Panc1 (cell line): ENCODE measurements around the gene AOAH. TPM values are rescaled to one million over a fixed set of nuclear protein-coding genes. Genes with fewer than 3 reads are reported as not detected.
"Not testable (repeated sequence)": the region's sequence is repeated elsewhere in the genome, so short reads cannot be mapped to it uniquely, and the experiment has no call there.

Source experiments
- ATAC-seq: fragments of 200-7000 bp; cut with Tn5 transposase; 2 replicates; pipeline ENCODE4 v1.9.1; 2020; ENCODE audit warnings: mild to moderate bottlenecking, moderate library complexity
- BruUV-seq: library from RNA; stranded (reverse); fragments of 400-500 nt; replicated peaks from 2 replicates; lab custom pipeline; 2021; lab: Mats Ljungman, UMichigan
- CTCF ChIA-PET: fragments of 300-600 bp; sonication (Branson Sonifier 250); formaldehyde crosslinking; loops from one replicate; lab custom pipeline; 2022; ENCODE audit warnings: antibody characterized with exemption; lab: Charles Lee
- POLR2A ChIA-PET: fragments of 300-600 bp; sonication (Branson Sonifier 250); formaldehyde crosslinking; loops from one replicate; lab custom pipeline; 2022; ENCODE audit warnings: antibody characterized with exemption; lab: Charles Lee
- DNase-seq: peaks from one replicate; pipeline ENCODE4 v3.0.0-alpha.2; 2010; ENCODE audit warnings: low read depth, low spot score
- H3K27ac ChIP-seq: 2 replicates; pipeline ENCODE4 v1.5.1; 2011; ENCODE audit warnings: mild to moderate bottlenecking, low read length, inconsistent platforms
- H3K27me3 ChIP-seq: fragments of 200-500 bp; sonication (Bioruptor generic); 2 replicates; pipeline ENCODE4 v1.6.0; 2014; ENCODE audit warnings: low read length, inconsistent platforms; ENCODE audit not compliant: control insufficient read depth, insufficient read depth
- H3K36me3 ChIP-seq: fragments of 200-500 bp; sonication (Bioruptor generic); 2 replicates; pipeline ENCODE4 v1.5.1; 2014; ENCODE audit warnings: inconsistent platforms, mild to moderate bottlenecking, low read length, moderate library complexity; ENCODE audit not compliant: control insufficient read depth, insufficient read depth
- H3K4me1 ChIP-seq: 2 replicates; pipeline ENCODE4 v1.5.1; 2011; ENCODE audit warnings: inconsistent platforms, mild to moderate bottlenecking, low read length, moderate library complexity; ENCODE audit not compliant: control insufficient read depth, insufficient read depth
- H3K4me3 ChIP-seq, 2 experiments: 2 replicates each; pipeline ENCODE4 v1.5.1; 2011 to 2012; ENCODE audit warnings: low read depth in 2 of 2, low read length in 2 of 2, mild to moderate bottlenecking in 2 of 2, inconsistent platforms in 1 of 2, moderate library complexity in 1 of 2
- H3K9me3 ChIP-seq: fragments of 200-500 bp; sonication (Bioruptor generic); 2 replicates; pipeline ENCODE4 v1.5.1; 2014; ENCODE audit warnings: low read depth, mild to moderate bottlenecking, inconsistent platforms, low read length, moderate library complexity; ENCODE audit not compliant: control insufficient read depth, insufficient read depth
- CTCF ChIP-seq: fragments of 450-650 bp; IDR thresholded peaks from 2 replicates; pipeline ENCODE4 v1.5.1; 2017; ENCODE audit warnings: mild to moderate bottlenecking
- POLR2AphosphoS5 ChIP-seq: IDR thresholded peaks from 2 replicates; pipeline ENCODE4 v1.6.1; 2012; ENCODE audit warnings: mild to moderate bottlenecking, low read depth, low read length, moderate library complexity
- REST ChIP-seq, 2 experiments: IDR thresholded peaks; 2 replicates each; pipeline ENCODE4 v1.6.1; 2011 to 2012; ENCODE audit warnings: low read depth in 2 of 2, control low read depth in 1 of 2, low read length in 1 of 2, mild to moderate bottlenecking in 1 of 2, moderate library complexity in 1 of 2; ENCODE audit not compliant: insufficient read depth in 1 of 2
- in situ Hi-C: cut with HindIII; loops from 2 replicates; pipeline ENCODE4 v1.10.0; 2016; ENCODE audit warnings: low sequenced_read_pairs, low pct_unique_long_range_greater_than_20kb
- intact Hi-C: fragments of 100-400 bp; cut with micrococcal nuclease; formaldehyde crosslinking; loops from one replicate; pipeline ENCODE4 v1.10.0; 2022; ENCODE audit not compliant: unreplicated experiment
- total RNA-seq: library from RNA; stranded (reverse); gene quantifications from one replicate; pipeline ENCODE4 v1.2.1, GENCODE V29; 2021; ENCODE audit not compliant: unreplicated experiment

Gene AOAH
- total RNA-seq, 1 experiment from 2014 or later = 0.31 TPM

- Histone ChIP-seq H3K4me3 (no peak overlapping the region), H3K27ac (no peak overlapping the region), H3K27me3 (no peaks in the 10 kb centered on the region), H3K4me1 (no peaks in the 10 kb centered on the region), H3K36me3 (no peaks in the 10 kb centered on the region), H3K9me3 (no peaks in the 10 kb centered on the region)
- BruUV-seq = no TSS peak
- in situ Hi-C loops (no loop called here), intact Hi-C loops (no loop called here)
- CTCF ChIA-PET = interaction anchor here (0.7 kb wide), 1 partner anchor 572 kb away, joined by 3 read pairs; no protein-coding TSS in a partner anchor
- DNase-seq (no peak), ATAC-seq (no peak)
- POLR2A ChIA-PET = no interaction called here
- TF ChIP-seq REST (IDR thresholded peaks at IDR 0.05; ENCODE audit: insufficient read depth in 1 of 2, low read depth in 2 of 2, low read length in 1 of 2) = no peak
Measured at GRCh38 chr7:36719083-36719632, 5.1 kb downstream of the AOAH start.

GRCh38 chr7:36717586-36717985, 6.7 kb downstream of the AOAH start:
- no peaks in the 10 kb centered on the region for H3K36me3 ChIP-seq
- intact Hi-C loops = no loop called here
- H3K27me3 ChIP-seq = no peaks in the 10 kb centered on the region
- POLR2A ChIA-PET = interaction anchor here (0.6 kb wide), 1 partner anchor 1075 kb away, joined by 3 read pairs; no protein-coding TSS in a partner anchor
- no peak overlapping the region for H3K27ac ChIP-seq
- H3K4me1 ChIP-seq = no peaks in the 10 kb centered on the region
- in situ Hi-C loops = no loop called here
- DNase-seq = no peak
- ATAC-seq = no peak
- CTCF ChIA-PET = interaction anchor here (0.6 kb wide), 1 partner anchor 86 kb away, joined by 4 read pairs; no protein-coding TSS in a partner anchor
- no TSS peak for BruUV-seq
- TF ChIP-seq CTCF = no peak
- TF ChIP-seq POLR2AphosphoS5 = no peak
- no peaks in the 10 kb centered on the region for H3K9me3 ChIP-seq
- no peak overlapping the region for H3K4me3 ChIP-seq

- H3K4me3 ChIP-seq, intact Hi-C loops, H3K4me1 ChIP-seq, H3K27me3 ChIP-seq, H3K36me3 ChIP-seq, DNase-seq, BruUV-seq, ATAC-seq, H3K9me3 ChIP-seq, in situ Hi-C loops, POLR2A ChIA-PET, H3K27ac ChIP-seq: not testable (repeated sequence)
- CTCF ChIA-PET = interaction anchor here (0.5 to 0.6 kb wide), 2 partner anchors 75 to 87 kb away, joined by 3 to 4 read pairs; no protein-coding TSS in a partner anchor
Measured at GRCh38 chr7:36716802-36717201, 7.5 kb downstream of the AOAH start.
